B cell (primary cell): ENCODE data around the gene DIS3L2. TPM values are rescaled to one million over a fixed set of nuclear protein-coding genes. Genes with fewer than 3 reads are reported as not detected.

Experiments
- ATAC-seq: fragments of 200-7000 bp; cut with Tn5 transposase; one replicate; pipeline ENCODE4 v1.10.0; 2021; ENCODE audit warnings: low read depth, mild to moderate bottlenecking, moderate number of reproducible peaks, moderate library complexity
- CTCF ChIA-PET: fragments of 350-600 bp; sonication (Branson Sonifier 250); formaldehyde crosslinking; loops from one replicate; lab custom pipeline; 2021; ENCODE audit warnings: antibody characterized with exemption, inconsistent platforms; lab: Charles Lee
- POLR2A ChIA-PET: fragments of 350-600 bp; sonication (Branson Sonifier 250); formaldehyde crosslinking; loops from one replicate; lab custom pipeline; 2021; ENCODE audit warnings: antibody characterized with exemption; lab: Charles Lee
- DNase-seq: peaks from one replicate; pipeline ENCODE4 v3.0.0; 2013
- H2AFZ ChIP-seq: 2 replicates; pipeline ENCODE4 v1.6.1; 2012; ENCODE audit warnings: mild to moderate bottlenecking, low read depth, low read length; ENCODE audit not compliant: insufficient read depth, poor library complexity, severe bottlenecking
- H3K27ac ChIP-seq, 2 donors: 1 replicate in 1 of 2; 2 replicates in 1 of 2; pipeline ENCODE4 v1.5.1; 2012 to 2013; ENCODE audit warnings: low read length in 2 of 2, mild to moderate bottlenecking in 2 of 2, moderate library complexity in 1 of 2
- H3K27me3 ChIP-seq, 4 experiments: fragments of 200-600 bp in 1 of 4; sonication (generic) in 1 of 4; replicated peaks in 1 of 4; 1 replicate in 2 of 4; 2 replicates in 2 of 4; pipeline versions ENCODE4 v1.6.1 to v1.7.0; 2013 to 2016; ENCODE audit warnings: low read length in 3 of 4, mild to moderate bottlenecking in 2 of 4, mixed read lengths in 1 of 4, moderate library complexity in 1 of 4; ENCODE audit not compliant: insufficient read depth in 4 of 4, control insufficient read depth in 3 of 4; ENCODE audit errors: control extremely low read depth in 1 of 4
- H3K36me3 ChIP-seq, 2 experiments: replicated peaks in 1 of 2; 1 replicate in 1 of 2; 2 replicates in 1 of 2; pipeline versions ENCODE4 v1.6.1 to v1.7.1; 2013; ENCODE audit warnings: low read length in 1 of 2; ENCODE audit not compliant: insufficient read depth in 2 of 2, control insufficient read depth in 1 of 2; ENCODE audit errors: control extremely low read depth in 1 of 2, extremely low read depth in 1 of 2
- H3K4me1 ChIP-seq, 2 donors: fragments of 200-600 bp in 1 of 2; sonication (generic) in 1 of 2; 1 replicate in 1 of 2; 2 replicates in 1 of 2; pipeline versions ENCODE4 v1.5.1 to v1.6.1; 2013 to 2017; ENCODE audit warnings: low read length in 2 of 2; ENCODE audit not compliant: control insufficient read depth in 2 of 2, insufficient read depth in 2 of 2
- H3K4me2 ChIP-seq: replicated peaks from 2 replicates; pipeline ENCODE3; 2012; ENCODE audit warnings: mild to moderate bottlenecking, low read depth, low read length; ENCODE audit not compliant: poor library complexity, severe bottlenecking
- H3K4me3 ChIP-seq, 5 experiments: fragments of 200-600 bp in 1 of 5; sonication (generic) in 1 of 5; 1 replicate in 3 of 5; 2 replicates in 2 of 5; pipeline versions ENCODE4 v1.5.1 to v1.7.0; 2011 to 2016; ENCODE audit warnings: low read length in 4 of 5, mild to moderate bottlenecking in 4 of 5, low read depth in 2 of 5, control low read depth in 1 of 5, moderate library complexity in 1 of 5; ENCODE audit not compliant: insufficient read depth in 1 of 5; ENCODE audit errors: control extremely low read depth in 1 of 5, extremely low read depth in 1 of 5
- H3K79me2 ChIP-seq: fragments of 200-600 bp; sonication (generic); one replicate; pipeline ENCODE4 v1.6.0; 2016; ENCODE audit warnings: low read length; ENCODE audit not compliant: control insufficient read depth, insufficient read depth
- H3K9ac ChIP-seq: fragments of 200-600 bp; sonication (generic); 2 replicates; pipeline ENCODE4 v1.6.1; 2017; ENCODE audit warnings: mild to moderate bottlenecking, low read length, moderate library complexity
- H3K9me3 ChIP-seq, 3 donors: one replicate each; pipeline versions ENCODE4 v1.6.1 to v1.7.1; 2013; ENCODE audit warnings: low read length in 2 of 3; ENCODE audit not compliant: control insufficient read depth in 2 of 3, insufficient read depth in 1 of 3; ENCODE audit errors: control extremely low read depth in 1 of 3
- H4K20me1 ChIP-seq: 2 replicates; pipeline ENCODE4 v1.6.0; 2012; ENCODE audit warnings: mild to moderate bottlenecking, low read length; ENCODE audit not compliant: insufficient read depth, control insufficient read depth, poor library complexity, severe bottlenecking
- H3K27ac Mint-ChIP-seq: one replicate; pipeline ENCODE4 v1.8.0; 2021; ENCODE audit warnings: mixed read lengths
- H3K27me3 Mint-ChIP-seq: one replicate; pipeline ENCODE4 v1.8.0; 2021; ENCODE audit warnings: mixed read lengths
- H3K4me1 Mint-ChIP-seq: one replicate; pipeline ENCODE4 v1.8.0; 2021; ENCODE audit warnings: mixed read lengths
- H3K4me3 Mint-ChIP-seq: one replicate; pipeline ENCODE4 v1.8.0; 2021; ENCODE audit warnings: mixed read lengths
- H3K9me3 Mint-ChIP-seq: one replicate; pipeline ENCODE4 v1.8.0; 2022; ENCODE audit warnings: mixed read lengths; ENCODE audit not compliant: insufficient read depth
- EZH2 ChIP-seq: IDR thresholded peaks from 2 replicates; pipeline ENCODE4 v1.6.1; 2012; ENCODE audit warnings: borderline replicate concordance, low read depth, mild to moderate bottlenecking, moderate library complexity, low read length; ENCODE audit not compliant: insufficient read depth, poor library complexity, severe bottlenecking
- WGBS: methylation state at CpG from one replicate; pipeline ENCODE4 v1.1.5; 2013; ENCODE audit warnings: missing lambda C conversion rate; ENCODE audit not compliant: insufficient coverage; 5-methylcytosine and 5-hydroxymethylcytosine counted together
- intact Hi-C: fragments of 100-400 bp; cut with micrococcal nuclease; formaldehyde crosslinking; loops from one replicate; pipeline ENCODE4 v1.10.0; 2022
- polyA plus RNA-seq: library from polyadenylated mRNA; depleted of rRNA; stranded (reverse); fragments of >200 nt; gene quantifications from 2 replicates; pipeline ENCODE4 v1.2.3, GENCODE V29; 2012
- total RNA-seq, 2 donors: library from RNA; stranded (reverse); fragments of 120-200 nt in 1 of 2; gene quantifications; 1 replicate in 1 of 2; 2 replicates in 1 of 2; pipeline versions ENCODE4 v1.2.3 to v1.2.4, GENCODE V29; 2013 to 2022
- TF ChIP-seq, protein P1 (sequence below): fragments of 200-600 bp; IDR thresholded peaks from one replicate; pipeline ENCODE4 v1.8.0; 2022; ENCODE audit warnings: antibody characterized with exemption, mild to moderate bottlenecking

Gene DIS3L2
- total and polyA plus RNA-seq, 2 donors (not counting 1 experiment from before 2014, with no cell fraction given), result 34.5 to 70.1 TPM

DNA sequence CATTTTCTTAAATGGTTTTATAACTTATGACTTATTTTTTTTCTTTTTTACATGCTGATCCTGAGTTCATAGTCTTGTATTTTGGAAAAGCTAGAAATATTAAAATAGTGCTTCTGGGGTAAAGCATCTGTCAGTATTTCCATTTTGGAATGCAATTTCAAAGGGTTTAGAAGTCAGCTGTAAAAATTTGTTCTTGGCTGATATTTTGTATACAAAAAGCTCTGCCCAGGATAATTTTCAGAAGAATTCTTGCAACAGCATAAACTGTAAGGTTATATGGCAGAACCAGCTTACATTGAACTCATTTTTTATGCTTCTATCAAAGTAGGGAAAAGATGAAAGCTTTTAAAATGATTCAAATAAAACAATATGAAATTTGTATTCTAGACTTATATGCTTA lies 97.4 kb downstream of the DIS3L2 start:
- no peaks in the 10 kb centered on the region for H3K27me3 ChIP-seq
- no peak overlapping the region for H3K4me2 ChIP-seq
- no peaks in the 10 kb centered on the region for H3K9me3 ChIP-seq
- ATAC-seq, result no peak
- no peak overlapping the region for H3K9ac ChIP-seq
- H3K4me3 ChIP-seq, result no peak overlapping the region
- no peaks in the 10 kb centered on the region for H3K4me1 ChIP-seq
- DNase-seq, result no peak
- no peaks in the 10 kb centered on the region for H3K9me3 Mint-ChIP-seq
- H3K36me3 ChIP-seq, result no peaks in the 10 kb centered on the region
- TF ChIP-seq, protein P1, sequence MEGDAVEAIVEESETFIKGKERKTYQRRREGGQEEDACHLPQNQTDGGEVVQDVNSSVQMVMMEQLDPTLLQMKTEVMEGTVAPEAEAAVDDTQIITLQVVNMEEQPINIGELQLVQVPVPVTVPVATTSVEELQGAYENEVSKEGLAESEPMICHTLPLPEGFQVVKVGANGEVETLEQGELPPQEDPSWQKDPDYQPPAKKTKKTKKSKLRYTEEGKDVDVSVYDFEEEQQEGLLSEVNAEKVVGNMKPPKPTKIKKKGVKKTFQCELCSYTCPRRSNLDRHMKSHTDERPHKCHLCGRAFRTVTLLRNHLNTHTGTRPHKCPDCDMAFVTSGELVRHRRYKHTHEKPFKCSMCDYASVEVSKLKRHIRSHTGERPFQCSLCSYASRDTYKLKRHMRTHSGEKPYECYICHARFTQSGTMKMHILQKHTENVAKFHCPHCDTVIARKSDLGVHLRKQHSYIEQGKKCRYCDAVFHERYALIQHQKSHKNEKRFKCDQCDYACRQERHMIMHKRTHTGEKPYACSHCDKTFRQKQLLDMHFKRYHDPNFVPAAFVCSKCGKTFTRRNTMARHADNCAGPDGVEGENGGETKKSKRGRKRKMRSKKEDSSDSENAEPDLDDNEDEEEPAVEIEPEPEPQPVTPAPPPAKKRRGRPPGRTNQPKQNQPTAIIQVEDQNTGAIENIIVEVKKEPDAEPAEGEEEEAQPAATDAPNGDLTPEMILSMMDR, result no peak
- TF ChIP-seq EZH2, result no peak
- intact Hi-C loops, result no loop called here
- peaks cover 16% of the 10 kb centered on the region for H3K79me2 ChIP-seq
- no peak overlapping the region for H3K27ac ChIP-seq
- H2AFZ ChIP-seq, result no peak overlapping the region
- CTCF ChIA-PET, result no interaction called here
- H3K4me3 Mint-ChIP-seq, result no peak overlapping the region
- H4K20me1 ChIP-seq, result peaks cover 17% of the 10 kb centered on the region
- H3K4me1 Mint-ChIP-seq, result peaks cover 10% of the 10 kb centered on the region
- H3K27ac Mint-ChIP-seq, result no peak overlapping the region
- no peaks in the 10 kb centered on the region for H3K27me3 Mint-ChIP-seq
- POLR2A ChIA-PET, result interaction anchor here (0.5 kb wide), 1 partner anchor 673 kb away, joined by 3 read pairs; no protein-coding TSS in a partner anchor

DNA sequence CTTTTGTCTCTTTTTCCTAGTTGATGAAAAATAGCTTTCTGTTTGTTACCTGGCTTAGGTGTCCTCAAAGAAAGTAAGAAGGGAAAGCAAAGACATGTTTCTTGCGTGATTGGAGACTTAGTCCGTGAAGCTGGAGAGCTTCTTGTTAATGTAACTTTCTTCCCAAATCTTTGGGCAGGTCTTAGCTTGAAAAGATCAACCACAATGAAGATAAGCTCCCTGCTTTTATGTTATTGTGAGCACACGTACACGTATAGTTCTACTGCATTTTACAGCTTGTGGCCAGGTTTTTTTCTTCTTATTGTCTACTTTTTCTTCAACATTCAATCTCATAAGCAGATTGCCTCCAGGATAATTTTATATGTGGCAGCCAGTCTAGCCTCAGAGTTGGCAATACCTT lies 99.8 kb downstream of the DIS3L2 start:
- intact Hi-C loops, result no loop called here
- H3K9me3 Mint-ChIP-seq, result no peaks in the 10 kb centered on the region
- peaks cover 16% of the 10 kb centered on the region for H3K79me2 ChIP-seq
- H3K27me3 Mint-ChIP-seq, result no peaks in the 10 kb centered on the region
- H3K4me2 ChIP-seq, result no peak overlapping the region
- ChIA-PET CTCF (interaction anchor here (1.7 kb wide), 1 partner anchor 11 kb away, joined by 3 read pairs; no protein-coding TSS in a partner anchor), POLR2A (no interaction called here)
- ATAC-seq (no peak), DNase-seq (no peak)
- no peaks in the 10 kb centered on the region for H3K36me3 ChIP-seq
- no peak for TF ChIP-seq EZH2
- H3K4me1 Mint-ChIP-seq, result peaks cover 10% of the 10 kb centered on the region
- no peak overlapping the region for H3K27ac Mint-ChIP-seq
- no peak overlapping the region for H3K9ac ChIP-seq
- H3K4me3 ChIP-seq, result no peak overlapping the region
- H3K4me1 ChIP-seq, result no peaks in the 10 kb centered on the region
- H3K27me3 ChIP-seq, result no peaks in the 10 kb centered on the region
- H3K9me3 ChIP-seq, result no peaks in the 10 kb centered on the region
- 100% methylated on average over 3 of the region's 4 CpGs for WGBS
- no peak overlapping the region for H3K4me3 Mint-ChIP-seq
- H2AFZ ChIP-seq, result no peak overlapping the region
- peaks cover 11% of the 10 kb centered on the region for H4K20me1 ChIP-seq
- no peak overlapping the region for H3K27ac ChIP-seq
